GM19043 (cell line): ENCODE measurements around the gene HTRA2.

Experiments used
- ATAC-seq: cut with Tn5 transposase; IDR thresholded peaks from one replicate; pipeline ENCODE4 v1.9.1; 2021; ENCODE audit warnings: low read depth; ENCODE audit not compliant: unreplicated experiment

HTRA2 gene

DNA sequence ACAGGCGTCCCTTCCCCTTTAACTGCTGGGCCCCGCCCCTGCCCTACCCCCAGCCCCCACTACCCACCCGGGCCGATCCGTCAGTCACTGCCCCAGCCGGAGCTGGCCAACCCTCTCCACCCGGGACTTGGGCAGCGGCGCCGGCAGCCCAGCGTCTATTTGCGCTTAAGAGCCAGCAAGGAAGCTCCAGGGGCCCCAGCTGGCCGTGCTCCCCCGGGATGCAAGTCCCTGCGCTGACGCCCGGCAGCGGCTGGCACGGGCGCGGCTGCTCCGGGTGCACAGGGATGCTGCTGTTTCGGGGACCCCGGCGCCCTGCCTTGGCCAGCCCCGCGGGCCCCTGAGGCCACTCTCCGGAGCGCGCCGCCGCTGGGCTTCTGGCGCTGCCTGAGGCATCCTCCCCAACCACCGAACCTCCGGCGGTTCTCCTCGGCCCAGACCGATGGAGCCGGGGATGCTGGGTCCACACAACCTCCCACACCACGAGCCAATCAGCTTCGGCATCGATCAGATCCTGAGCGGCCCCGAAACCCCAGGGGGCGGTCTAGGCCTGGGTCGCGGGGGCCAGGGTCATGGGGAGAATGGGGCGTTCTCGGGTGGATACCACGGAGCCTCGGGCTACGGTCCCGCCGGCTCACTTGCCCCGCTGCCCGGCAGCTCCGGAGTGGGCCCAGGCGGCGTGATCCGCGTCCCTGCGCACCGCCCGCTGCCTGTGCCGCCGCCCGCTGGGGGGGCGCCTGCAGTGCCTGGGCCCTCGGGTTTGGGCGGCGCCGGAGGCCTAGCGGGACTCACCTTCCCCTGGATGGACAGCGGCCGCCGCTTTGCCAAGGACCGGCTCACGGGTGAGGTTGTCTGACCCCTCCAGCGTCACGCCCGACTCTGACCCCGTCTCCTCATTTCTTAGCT, 15.1 kb upstream of the HTRA2 start, which contains the start of gene TLX2:
Gene TLX2 (plus strand): TSS at position 83 of the 903 bp plus-strand sequence. CDS start 357 bp downstream, at position 440.
- ATAC-seq = no peak

GRCh38 chr2:74515271-74515980, 14.3 kb upstream of the HTRA2 start:
- ATAC-seq = no peak

DNA sequence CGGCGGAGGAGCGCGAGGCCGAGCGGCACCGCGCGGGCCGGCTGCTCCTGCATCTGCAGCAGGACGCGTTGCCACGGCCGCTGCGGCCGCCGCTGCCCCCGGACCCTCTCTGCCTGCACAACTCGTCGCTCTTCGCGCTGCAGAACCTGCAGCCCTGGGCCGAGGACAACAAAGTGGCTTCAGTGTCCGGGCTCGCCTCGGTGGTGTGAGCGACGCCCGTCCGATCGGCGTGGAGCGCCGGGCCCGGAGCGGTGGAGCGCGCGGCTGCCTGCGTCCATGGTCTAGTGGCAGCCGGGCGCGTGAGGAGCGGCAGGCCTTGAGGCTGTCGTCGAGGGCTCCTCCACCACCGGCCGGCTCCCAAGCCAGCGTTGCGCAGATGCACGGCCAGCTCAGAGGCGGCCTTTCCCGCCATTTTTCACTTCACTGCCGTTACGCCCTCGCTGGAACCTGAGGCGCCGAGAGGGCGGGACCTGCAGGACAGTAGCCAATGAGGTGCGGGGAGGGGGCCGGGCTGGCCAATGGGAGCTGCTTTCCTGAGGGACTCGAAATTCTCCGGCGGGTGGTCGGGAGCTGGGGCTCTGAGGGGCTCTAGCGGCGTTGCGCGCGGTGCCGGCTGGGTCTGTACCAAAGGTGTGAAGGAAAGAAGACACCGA, 13.6 kb upstream of the HTRA2 start:
- ATAC-seq = no peak

DNA sequence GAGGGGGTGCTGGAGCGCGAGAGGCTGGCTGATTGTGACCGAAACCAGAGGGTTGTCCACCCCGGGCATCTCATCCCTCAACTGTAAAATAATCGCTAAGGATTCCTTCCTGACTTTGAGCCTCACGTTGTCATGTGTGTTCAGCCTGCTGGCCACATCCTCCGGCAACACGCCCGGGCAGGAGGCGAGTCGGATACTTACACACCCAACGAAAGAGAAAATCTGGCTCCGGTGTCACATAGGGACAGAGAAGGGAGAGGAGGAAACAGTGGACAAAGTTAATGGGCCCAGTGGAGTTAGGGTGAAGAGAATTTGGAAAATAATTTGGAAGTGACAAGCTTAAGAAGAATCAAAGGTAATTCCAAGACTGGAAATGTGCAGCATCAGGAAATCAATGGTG, 13.1 kb upstream of the HTRA2 start:
- no peak for ATAC-seq

DNA sequence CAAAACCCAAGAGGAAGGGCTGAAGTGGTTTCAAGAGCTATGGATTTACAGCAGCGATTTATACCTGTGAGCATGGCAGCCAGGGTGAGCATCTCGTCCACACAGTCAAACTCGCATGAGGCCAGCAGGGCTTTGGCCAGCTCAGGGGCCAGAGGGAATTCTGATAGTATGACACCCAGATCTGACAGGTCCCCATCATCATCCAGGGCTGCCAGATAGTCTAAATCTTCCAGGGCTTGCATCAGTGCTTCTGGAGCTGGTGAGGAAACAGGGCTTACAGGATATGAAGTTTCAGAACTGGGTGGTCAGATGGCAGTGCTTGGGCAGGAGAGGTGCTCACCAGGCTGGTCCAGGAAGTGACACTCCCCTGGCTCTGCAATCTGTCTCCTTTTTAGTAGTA, 7.2 kb upstream of the HTRA2 start:
- ATAC-seq = no peak

DNA sequence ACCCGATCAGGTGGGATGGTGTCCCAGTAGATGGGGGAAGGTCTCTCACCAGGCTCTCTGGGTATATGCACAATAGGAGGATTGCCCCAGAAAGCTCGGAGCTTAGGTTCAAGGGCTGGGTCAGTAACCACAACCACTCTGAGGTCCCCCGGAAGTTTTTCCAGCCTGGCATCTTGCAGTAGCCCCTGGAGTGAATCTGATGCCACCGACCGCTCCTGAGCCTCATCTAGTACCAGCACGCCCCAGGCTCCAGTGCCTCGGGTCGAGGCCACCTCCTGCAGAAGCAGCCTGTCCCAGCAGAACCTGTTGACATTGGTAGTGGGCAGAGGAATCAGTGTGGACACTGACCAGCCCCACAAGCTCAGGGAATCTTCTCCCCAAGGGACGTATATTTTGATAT, 5.7 kb upstream of the HTRA2 start:
- ATAC-seq = no peak

DNA sequence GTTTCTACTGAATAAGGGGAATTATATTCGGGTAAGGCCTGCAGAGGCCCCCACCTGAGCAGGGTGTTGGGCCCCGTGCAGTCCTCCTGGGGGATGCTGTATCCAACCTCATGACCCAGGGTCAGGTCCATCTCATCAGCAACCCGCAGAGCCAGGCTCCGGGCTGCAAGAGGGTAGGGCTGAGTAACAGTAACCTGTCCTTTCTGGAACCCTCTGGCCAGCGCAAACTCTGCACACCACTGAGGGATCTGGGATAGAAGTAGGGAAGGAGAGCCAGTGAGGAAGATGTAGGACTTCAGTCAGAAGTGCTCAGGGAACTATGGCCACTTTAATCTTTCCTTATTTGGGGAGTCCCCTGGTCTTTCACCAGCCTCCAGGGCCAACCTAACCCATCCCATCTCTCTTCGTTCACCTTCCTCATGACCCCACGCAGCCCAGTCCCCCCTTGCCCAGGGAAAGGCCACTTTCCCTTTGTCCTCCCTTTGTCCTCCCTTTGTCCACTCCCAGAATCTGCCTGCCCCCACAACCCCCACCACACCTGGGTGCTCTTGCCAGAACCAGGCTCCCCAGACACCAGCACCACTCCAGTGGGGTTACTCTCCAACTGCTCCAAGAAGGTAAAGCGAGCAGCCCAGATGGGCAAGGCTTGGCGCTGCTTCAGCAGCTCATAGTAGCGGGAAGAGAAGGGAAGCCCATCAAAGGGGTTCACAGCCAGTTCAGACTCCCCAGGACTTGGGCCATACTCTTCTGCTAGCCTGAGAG, 4.6 kb upstream of the HTRA2 start:
- ATAC-seq = no peak

DNA sequence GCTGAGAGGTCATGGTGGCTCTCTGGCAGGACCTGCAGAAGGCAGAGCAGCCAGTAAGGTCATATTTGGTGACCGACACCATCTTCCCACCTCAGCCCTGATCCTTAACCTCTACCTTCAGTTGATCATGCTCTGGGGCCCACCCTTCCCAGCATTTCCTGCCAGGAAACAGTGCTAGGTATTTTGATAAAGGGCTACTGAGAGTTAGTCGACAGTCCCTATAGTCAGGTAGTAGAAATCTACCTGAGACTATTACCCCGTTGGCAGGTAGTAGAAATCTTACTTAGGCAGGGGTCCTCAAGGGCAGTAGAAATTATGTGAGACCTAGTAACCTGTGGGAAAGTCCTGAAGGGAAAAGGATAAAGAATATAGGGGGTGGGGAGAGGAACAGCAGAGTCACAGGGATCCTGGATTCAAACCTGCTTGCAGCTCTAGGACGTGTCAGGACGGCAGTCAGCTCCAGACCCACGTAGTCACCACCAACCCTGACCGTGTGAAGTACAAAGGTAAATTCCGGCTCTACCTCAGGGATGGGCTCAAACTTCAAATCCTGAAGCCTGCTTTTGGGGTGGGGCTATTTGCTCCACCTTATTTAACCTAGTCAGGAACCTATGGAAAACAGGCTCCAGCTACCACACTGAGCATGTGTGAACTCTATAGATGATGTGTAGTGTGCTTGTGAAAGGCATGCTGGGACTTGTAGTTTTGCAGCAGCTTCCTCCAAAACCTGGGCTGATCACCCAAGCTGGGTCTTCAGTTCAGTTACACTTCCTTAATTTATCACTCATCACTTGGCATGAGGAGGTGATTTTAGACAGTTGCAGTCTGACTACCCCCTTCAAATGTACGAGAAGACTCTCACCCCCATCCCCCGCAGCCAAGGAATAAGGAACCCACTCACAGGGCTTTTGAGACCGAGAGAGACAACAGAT, 3.8 kb upstream of the HTRA2 start, which contains the start of gene DQX1:
Gene DQX1 (minus strand): TSS at position 515 of the 932 bp plus-strand sequence. CDS start 502 bp downstream, at position 13.
- no peak for ATAC-seq

GRCh38 chr2:74526649-74527230, 3.0 kb upstream of the HTRA2 start:
- ATAC-seq = no peak

DNA sequence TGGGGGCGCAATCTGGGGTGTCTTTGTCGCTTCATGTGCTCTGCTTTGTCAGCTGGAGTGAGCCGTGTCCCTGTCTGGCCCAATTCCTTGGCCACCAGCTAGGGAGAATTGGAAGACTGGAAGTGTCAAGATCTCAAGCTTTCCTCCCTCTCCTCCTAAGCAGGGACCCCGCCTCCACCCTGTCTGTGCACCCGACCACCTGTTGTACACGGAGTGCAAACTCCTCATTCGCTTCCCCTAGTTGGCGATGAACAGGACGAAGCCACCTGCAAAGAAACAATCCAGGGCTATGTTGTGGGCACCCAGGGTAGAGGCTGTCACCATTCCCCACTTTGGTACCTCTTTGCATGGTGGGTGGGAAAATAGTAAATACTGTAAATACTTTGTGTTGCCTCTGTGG, 2.0 kb upstream of the HTRA2 start:
- ATAC-seq = no peak

- ATAC-seq = no peak
Observed at GRCh38 chr2:74528600-74529356, 955 bp upstream of the HTRA2 start.

GRCh38 chr2:74530239-74531187, 780 bp downstream of the HTRA2 start:
- ATAC-seq = no peak

- ATAC-seq = no peak
Observed at GRCh38 chr2:74531666-74532065, 1.9 kb downstream of the HTRA2 start.

- ATAC-seq = no peak
Observed at GRCh38 chr2:74532222-74532621, 2.5 kb downstream of the HTRA2 start.

- no peak for ATAC-seq
Observed at GRCh38 chr2:74533464-74533863, 3.7 kb downstream of the HTRA2 start.

DNA sequence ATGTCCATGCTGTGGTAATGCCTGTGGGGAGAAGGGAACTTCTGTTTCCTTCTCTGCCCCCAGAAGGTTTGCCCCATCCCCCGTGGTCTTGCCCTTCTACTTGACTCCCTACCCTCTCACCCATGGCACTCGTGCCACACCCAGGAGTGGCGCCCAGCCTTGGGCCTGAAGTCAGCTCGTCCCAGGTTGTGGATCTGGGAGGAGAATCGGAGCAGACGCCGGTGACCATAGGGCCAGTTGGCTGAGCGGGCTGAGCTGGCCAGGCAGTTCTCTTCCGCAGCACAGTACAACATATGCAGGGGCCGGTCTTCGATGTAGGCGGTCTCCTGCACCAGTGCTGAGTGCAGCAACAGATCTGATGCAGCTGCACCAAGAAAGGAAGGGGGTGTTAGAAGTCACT, 4.7 kb downstream of the HTRA2 start:
- no peak for ATAC-seq

- ATAC-seq = no peak
Observed at GRCh38 chr2:74535440-74535965, 5.8 kb downstream of the HTRA2 start.
